ENCODE measurements around the gene HLA-DMA. TPM values are rescaled to one million over a fixed set of nuclear protein-coding genes. Genes with fewer than 3 reads are reported as not detected.
A peak's percentile ranks its signal among the peaks of the same experiment; 100 is the strongest.

HLA-DMA gene
- total RNA-seq, 4 donors from 2014 or later = 10.7 to 41.5 (median 27.3) TPM

GRCh38 chr6:32970413-32971241 is 17.7 kb upstream of the HLA-DMA start:
- Histone ChIP-seq H3K27me3 (no peaks in the 10 kb centered on the region), H3K36me3 (peaks cover 22 to 34% of the 10 kb centered on the region in 2 donors), H3K27ac (peak overlapping the region; percentile 100), H3K4me3 (replicated peaks in 1 of 3) (peak overlapping the region; percentile 62 to 98 (median 88)), H3K9me3 (no peaks in the 10 kb centered on the region), H3K4me1 (peaks cover 24 to 28% of the 10 kb centered on the region in 2 donors)
- peak; percentile 90 to 93 for DNase-seq
- TF ChIP-seq POLR2A (IDR thresholded peaks at IDR 0.05) (no peak), CTCF (IDR thresholded peaks at IDR 0.05) (no peak)
- 1% methylated on average over 33 to 36 of the region's 43 CpGs for WGBS, 2 donors
- intact Hi-C loops (cut with DNase I) = no loop called here

- 0 to 1% methylated on average over 12 to 17 of the region's 19 CpGs for whole genome bisulfite sequencing, 2 donors
- H3K27me3 ChIP-seq = no peaks in the 10 kb centered on the region
- intact Hi-C loops (cut with DNase I) = no loop called here
- peak overlapping the region; percentile 62 to 98 (median 88) for H3K4me3 ChIP-seq (replicated peaks in 1 of 3)
- H3K4me1 ChIP-seq = peaks cover 17 to 23% of the 10 kb centered on the region in 2 donors
- peak in 1 of 2 donors; percentile 59 for TF ChIP-seq POLR2A (IDR thresholded peaks at IDR 0.05)
- peak in 4 of 6 experiments; percentile 19 to 38 (median 30) for TF ChIP-seq CTCF (IDR thresholded peaks at IDR 0.05)
- H3K36me3 ChIP-seq = peaks cover 14 to 26% of the 10 kb centered on the region in 2 donors
- peak overlapping the region; percentile 100 for H3K27ac ChIP-seq
- no peaks in the 10 kb centered on the region for H3K9me3 ChIP-seq
- DNase-seq = peak; percentile 76 to 80
Observed at GRCh38 chr6:32969685-32970412, 17.0 kb upstream of the HLA-DMA start.

GRCh38 chr6:32968867-32969684 is 16.2 kb upstream of the HLA-DMA start:
- H3K9me3 ChIP-seq = no peaks in the 10 kb centered on the region
- H3K4me3 ChIP-seq (replicated peaks in 1 of 3) = peak overlapping the region; percentile 62 to 98 (median 88)
- DNase-seq = peak; percentile 69 to 73
- H3K36me3 ChIP-seq = peaks cover 7 to 19% of the 10 kb centered on the region in 2 donors
- H3K4me1 ChIP-seq = peaks cover 10 to 21% of the 10 kb centered on the region in 2 donors
- H3K27ac ChIP-seq = peak overlapping the region; percentile 100
- peak in 1 of 2 donors; percentile 19 for TF ChIP-seq POLR2A (IDR thresholded peaks at IDR 0.05)
- TF ChIP-seq CTCF (IDR thresholded peaks at IDR 0.05) = peak in 1 of 6 experiments; percentile 14
- WGBS, 2 donors = 1 to 2% methylated on average over 7 to 27 of the region's 40 CpGs
- intact Hi-C loops (cut with DNase I) = no loop called here
- no peaks in the 10 kb centered on the region for H3K27me3 ChIP-seq

GRCh38 chr6:32968093-32968866 is 15.4 kb upstream of the HLA-DMA start, which contains the start of gene BRD2:
TSS of gene BRD2 (plus strand) at chr6:32968594. CDS start at chr6:32972899, 4,305 bp downstream.
- Histone ChIP-seq H3K27me3 (no peaks in the 10 kb centered on the region), H3K4me3 (replicated peaks in 1 of 3) (peak within 1 kb of the TSS; percentile 62 to 98 (median 88)), H3K36me3 (peaks cover 7 to 11% of the 10 kb centered on the region in 2 donors), H3K9me3 (no peaks in the 10 kb centered on the region), H3K4me1 (peaks cover 10 to 21% of the 10 kb centered on the region in 2 donors), H3K27ac (peak within 1 kb of the TSS; percentile 100)
- WGBS, 2 donors = 0 to 1% methylated on average over 12 to 29 of the region's 62 CpGs
- DNase-seq = peak; percentile 94 to 98
- TF ChIP-seq CTCF (IDR thresholded peaks at IDR 0.05) (peak in 1 of 6 experiments; percentile 8), POLR2A (IDR thresholded peaks at IDR 0.05) (peak; percentile 64 to 97)
- intact Hi-C loops (cut with DNase I) = no loop called here

Measured in thyroid gland (tissue), 4 donors.